ENCODE results near the gene SERGEF. TPM values are rescaled to one million over a fixed set of nuclear protein-coding genes. Genes with fewer than 3 reads are reported as not detected.

The SERGEF gene
- total and polyA plus RNA-seq, 2 of the 13 experiments (the other 11 are each of a cell fraction or from before 2014, with no cell fraction given): 54.5 to 114 TPM

GRCh38 chr11:17751558-17751957, 261.3 kb downstream of the SERGEF start:
- Histone ChIP-seq H4K20me1 (ENCODE audit: insufficient read depth, low read length) (no peaks in the 10 kb centered on the region), H3K4me2 (ENCODE audit: low read depth, low read length) (peak overlapping the region; percentile 38; the same call in 1 of the 2 replicates), H3K4me1 (ENCODE audit: insufficient read depth, low read length) (peaks cover 29% of the 10 kb centered on the region), H3K36me3 (replicated peaks in 1 of 2; ENCODE audit: control insufficient read depth in 1 of 2, insufficient read depth in 2 of 2, low read length in 2 of 2) (no peaks in the 10 kb centered on the region), H3K9ac (ENCODE audit: insufficient read depth, low read depth, low read length) (no peak overlapping the region), H3K27ac (ENCODE audit: extremely low read length, insufficient read depth, low read length) (no peak overlapping the region), H3K9me3 (ENCODE audit: low read length) (no peaks in the 10 kb centered on the region), H2AFZ (ENCODE audit: low read length) (no peak overlapping the region), H3K79me2 (ENCODE audit: insufficient read depth, low read length) (no peaks in the 10 kb centered on the region), H3K27me3 (ENCODE audit: control insufficient read depth in 1 of 2, insufficient read depth in 2 of 2, low read length in 2 of 2) (peaks cover 4 to 21% of the 10 kb centered on the region in 2 experiments; a peak in 2 of 5 replicates), H3K4me3 (replicated peaks in 1 of 3; ENCODE audit: insufficient read depth in 1 of 3, low read depth in 2 of 3, low read length in 3 of 3) (no peak overlapping the region)
- FAIRE-seq (peak; percentile 69), ATAC-seq (peak; percentile 76), DNase-seq (ENCODE audit: low spot score) (no peak)
- BruUV-seq (replicated peaks): no TSS peak
- CTCF ChIA-PET (ENCODE audit: low intra/inter-chr PET ratio, low total read pairs): no interaction called here
- intact Hi-C loops (cut with micrococcal nuclease; ENCODE audit: unreplicated experiment) (no loop called here), in situ Hi-C loops (cut with HindIII; ENCODE audit: extremely low pct_ligation_motif_present, low pct_unique_long_range_greater_than_20kb) (no loop called here)
- TF ChIP-seq HNF4G (IDR thresholded peaks at IDR 0.05; ENCODE audit: borderline replicate concordance, low read depth, low read length) (peak; percentile 31; the same call in 1 of the 2 replicates), HNF4G (CRISPR knock-in tag; IDR thresholded peaks at IDR 0.05; ENCODE audit: borderline replicate concordance, low read depth) (no peak), REST (IDR thresholded peaks at IDR 0.05; ENCODE audit: borderline replicate concordance in 1 of 2, low read depth in 1 of 2, low read length in 2 of 2) (0 out of 4 replicates have a peak, but pooled peaks of 1 of the 2 experiments have one; percentile 31), ATF2 (CRISPR knock-in tag; IDR thresholded peaks at IDR 0.05) (no peak), KDM1A (CRISPR knock-in tag; IDR thresholded peaks at IDR 0.05) (no peak), HNF4A (CRISPR knock-in tag; IDR thresholded peaks at IDR 0.05) (peak; percentile 60), RAD51 (IDR thresholded peaks at IDR 0.05; ENCODE audit: borderline replicate concordance) (no peak)
- POLR2A ChIA-PET: no interaction called here
- WGBS (ENCODE audit: low lambda C conversion rate): 0% methylated on average over 1 of the region's 2 CpGs
